SKM-1 (cell line): ENCODE measurements around the gene NRTN.

Experiments used
- DNase-seq: peaks from one replicate; lab custom pipeline; 2025; ENCODE audit not compliant: unreplicated experiment; lab: John Stamatoyannopoulos, UW

Gene NRTN

GRCh38 chr19:5864725-5865486 lies 60.0 kb downstream of the NRTN start:
- no peak for DNase-seq

DNA sequence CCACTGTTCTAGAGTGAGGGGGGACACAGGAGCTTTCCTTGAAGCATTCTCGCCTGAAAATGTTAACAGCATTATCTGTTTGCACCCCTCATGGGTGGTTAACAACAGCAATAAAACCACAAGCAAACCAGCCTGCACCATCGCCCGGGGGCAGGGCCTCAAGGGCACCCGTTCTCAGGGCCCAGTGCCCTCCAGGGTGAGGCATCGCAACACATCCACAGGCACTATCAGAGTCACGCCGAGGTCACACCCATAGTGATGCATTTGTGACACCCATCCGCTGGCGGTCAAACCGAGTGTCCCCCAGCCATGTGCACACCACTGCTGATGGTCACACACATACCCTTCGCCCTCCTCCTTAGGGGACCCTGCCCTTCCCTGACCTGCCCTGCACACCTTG lies 60.9 kb downstream of the NRTN start:
- no peak for DNase-seq

- DNase-seq: no peak
Observed at GRCh38 chr19:5867201-5868136, 62.6 kb downstream of the NRTN start.

DNA sequence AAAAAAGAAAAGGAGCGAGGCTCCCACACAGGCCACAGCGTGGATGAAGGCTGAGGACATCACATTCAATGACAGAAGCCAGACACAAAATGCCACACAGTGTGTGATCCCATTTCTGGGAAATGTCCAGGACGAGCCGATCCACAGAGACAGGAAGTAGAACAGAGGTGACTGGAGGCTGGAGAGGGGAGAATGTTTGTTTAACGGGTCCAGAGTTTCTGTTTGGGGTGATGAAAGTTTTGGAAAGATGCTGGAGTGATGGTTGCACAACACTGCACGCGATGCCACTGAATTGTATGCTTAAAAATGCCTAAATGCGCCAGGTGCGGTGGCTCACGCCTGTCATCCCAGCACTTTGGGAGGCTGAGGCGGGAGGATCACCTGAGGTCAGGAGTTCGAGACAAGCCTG lies 66.1 kb downstream of the NRTN start:
- DNase-seq: no peak

GRCh38 chr19:5873617-5874199 lies 68.8 kb downstream of the NRTN start:
- no peak for DNase-seq

GRCh38 chr19:5874496-5874895 lies 69.6 kb downstream of the NRTN start:
- peak; percentile 62 for DNase-seq

GRCh38 chr19:5877427-5877826 lies 72.6 kb downstream of the NRTN start:
- no peak for DNase-seq

DNA sequence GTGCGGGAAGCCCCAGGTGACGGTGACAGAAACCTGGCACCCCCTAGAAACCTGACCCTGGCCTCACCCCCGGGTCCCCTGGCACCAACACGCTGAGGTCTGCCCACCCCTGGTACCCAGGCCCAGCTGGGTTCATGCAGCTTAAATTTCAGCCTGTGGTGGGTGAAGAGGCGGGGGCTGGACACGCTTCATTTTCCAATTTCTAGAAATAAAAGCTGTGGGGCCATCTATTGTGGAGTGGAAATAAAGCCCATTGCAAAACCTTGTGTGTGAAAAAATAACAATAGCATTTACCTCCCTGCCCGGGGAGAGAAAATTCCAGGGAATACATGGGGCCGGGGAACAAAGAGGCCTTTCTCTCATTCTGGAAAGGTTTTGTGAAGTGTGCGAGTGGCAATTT lies 73.0 kb downstream of the NRTN start:
- DNase-seq: no peak
